GM21619 (cell line): ENCODE measurements around the gene ACVR1C.

ENCODE experiments used
- ATAC-seq: cut with Tn5 transposase; IDR thresholded peaks from one replicate; pipeline ENCODE4 v1.9.1; 2021; ENCODE audit not compliant: unreplicated experiment

ACVR1C gene

DNA sequence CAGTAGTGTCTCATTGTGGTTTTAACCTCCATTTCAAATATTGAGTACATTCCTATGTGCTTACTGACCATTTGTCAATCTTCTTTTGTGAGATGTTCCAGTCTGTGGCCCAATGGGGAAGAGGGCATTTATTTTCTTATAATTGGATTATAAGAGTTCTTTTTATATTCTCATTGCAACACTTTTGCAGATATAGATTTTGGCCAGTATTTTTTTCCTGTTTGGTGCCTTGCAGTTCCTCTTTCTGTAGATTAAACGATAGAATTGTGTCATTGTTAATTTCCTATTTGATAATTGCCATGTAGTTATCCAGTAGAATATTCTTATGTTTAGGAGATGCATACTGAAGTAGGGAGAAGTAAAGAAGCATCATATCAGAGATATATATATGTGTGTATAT lies 128.3 kb downstream of the ACVR1C start:
- no peak for ATAC-seq

DNA sequence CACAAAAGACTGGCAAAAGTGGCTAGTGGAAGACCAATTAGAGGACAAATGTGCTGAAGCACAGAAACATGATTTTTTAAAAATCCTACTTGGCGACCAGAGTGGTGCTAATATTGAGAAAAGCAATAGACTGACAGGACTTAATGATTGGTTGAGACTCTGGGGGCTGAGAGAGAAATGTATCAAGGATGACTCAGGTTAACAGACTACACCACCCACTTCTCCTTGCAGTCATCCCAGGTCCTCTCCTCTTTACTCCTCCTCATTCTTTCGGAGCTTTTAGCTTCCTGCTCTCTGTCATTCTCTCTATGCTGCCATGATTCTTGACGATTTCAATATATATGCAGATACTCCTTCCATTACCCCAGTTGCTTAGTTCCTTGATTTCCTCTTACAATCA lies 130.2 kb downstream of the ACVR1C start:
- ATAC-seq: no peak

DNA sequence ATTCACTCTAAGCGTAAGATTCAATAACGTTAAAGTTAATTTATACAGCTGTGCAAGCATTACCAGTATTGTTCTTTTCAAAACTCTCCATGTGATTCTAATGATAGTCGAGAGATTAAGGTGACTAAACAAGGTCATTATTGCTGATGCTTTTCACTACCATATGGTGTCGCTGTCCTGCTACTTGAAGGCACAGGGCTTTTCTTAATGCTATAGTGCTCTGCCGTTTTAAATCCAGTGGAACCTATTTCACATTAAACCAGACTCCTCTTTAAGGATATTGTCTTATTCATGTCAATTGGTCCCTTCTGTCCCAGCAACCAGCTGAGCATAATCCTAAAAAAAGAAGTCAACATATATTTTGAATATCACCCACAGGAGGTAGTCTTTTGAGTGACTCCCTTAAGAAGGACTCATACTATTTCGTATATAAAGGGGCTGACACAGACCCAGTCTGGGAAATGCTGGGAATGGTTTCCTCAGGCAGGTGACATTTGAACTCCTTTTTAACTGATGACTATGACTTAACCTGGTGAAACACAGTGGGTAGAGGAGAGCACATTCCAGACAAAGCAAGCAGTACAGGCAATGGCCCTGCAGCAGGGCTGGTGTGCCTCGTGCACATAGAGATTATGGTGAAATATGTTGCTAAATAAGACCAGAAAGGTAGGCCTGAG lies 130.9 kb downstream of the ACVR1C start:
- peak; percentile 92 for ATAC-seq

DNA sequence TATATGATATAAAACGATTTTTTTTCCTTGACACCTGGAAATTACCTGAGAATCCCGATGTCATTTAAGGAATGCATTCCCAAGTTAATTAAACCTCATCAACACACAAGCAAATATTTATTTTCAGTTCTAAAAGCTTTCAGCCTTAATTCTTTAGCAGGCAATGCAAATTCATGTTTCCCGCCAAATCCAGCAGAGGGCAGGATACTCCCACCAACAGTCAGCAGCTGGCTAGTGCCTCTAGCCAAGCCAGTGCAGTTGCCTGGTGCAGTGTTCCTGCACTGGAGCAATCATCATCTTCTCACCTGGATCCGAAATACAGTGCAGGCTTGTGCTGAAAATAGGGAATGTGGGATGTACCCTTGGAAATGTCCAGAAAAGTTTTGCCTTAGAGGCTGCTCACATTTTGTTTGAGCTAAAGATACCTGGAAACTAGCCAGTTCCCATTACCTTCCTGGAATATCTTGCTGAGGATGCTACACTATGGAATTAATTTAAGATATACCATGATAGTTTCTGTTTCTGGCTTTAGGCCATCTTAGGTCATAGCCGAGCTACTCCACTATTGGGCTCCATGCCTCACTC lies 136.4 kb downstream of the ACVR1C start:
- ATAC-seq: peak; percentile 98

DNA sequence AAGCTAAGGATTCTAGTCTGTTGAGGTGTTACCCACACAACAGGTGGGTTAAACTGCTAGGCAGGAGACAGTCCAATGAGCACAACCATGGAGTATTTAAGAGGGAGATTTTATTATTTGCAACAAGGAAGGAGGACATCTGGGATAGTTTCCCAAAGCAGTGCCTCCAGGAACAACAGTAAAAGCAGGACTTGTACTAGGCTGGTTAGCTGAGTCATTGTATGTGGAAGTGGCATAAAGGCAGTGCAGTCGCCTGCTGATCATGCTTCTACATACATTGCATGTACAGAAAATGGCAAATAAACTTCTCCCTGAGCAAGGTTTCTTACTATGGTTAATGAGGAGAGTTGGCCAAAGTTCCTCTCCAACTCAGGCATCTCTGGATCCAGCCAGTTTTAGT lies 138.7 kb downstream of the ACVR1C start:
- ATAC-seq: no peak

DNA sequence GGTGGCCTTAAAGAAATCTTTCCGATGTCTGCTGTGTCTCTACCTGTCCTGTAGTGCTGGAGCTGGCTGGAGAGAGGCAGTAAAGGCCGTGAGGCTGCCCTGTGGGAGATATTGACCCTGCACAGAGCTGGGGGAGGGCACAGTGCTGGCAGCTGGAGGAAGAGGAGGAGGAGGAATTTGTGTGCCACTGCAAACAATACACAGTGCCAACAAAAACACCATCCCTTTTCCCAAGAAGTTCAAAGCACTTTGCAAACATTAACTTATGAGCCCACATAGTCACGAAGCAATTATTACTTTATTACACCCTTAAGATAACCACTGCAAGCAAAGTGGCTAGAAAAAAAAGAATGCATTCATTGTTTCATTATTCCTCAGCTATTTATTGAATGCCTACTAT lies 139.8 kb downstream of the ACVR1C start:
- ATAC-seq: no peak

DNA sequence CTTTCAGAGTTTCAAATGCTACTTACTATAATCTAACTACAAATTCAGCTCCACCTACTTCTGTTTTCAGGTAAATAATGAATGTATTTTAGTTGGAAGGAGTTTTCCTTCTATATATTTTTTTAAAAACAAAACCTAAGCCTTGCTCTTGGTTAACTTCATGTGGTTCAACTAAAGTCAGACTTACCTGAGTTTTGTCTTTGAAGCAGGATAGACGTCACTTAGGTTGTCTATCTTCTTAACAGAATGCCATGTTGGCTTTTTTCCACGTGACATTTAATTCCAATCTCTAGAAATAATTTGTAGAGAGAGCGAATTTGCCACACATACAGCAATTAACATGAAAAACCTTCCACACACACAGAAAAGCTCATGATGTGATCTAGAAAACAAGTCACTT lies 140.9 kb downstream of the ACVR1C start:
- no peak for ATAC-seq

DNA sequence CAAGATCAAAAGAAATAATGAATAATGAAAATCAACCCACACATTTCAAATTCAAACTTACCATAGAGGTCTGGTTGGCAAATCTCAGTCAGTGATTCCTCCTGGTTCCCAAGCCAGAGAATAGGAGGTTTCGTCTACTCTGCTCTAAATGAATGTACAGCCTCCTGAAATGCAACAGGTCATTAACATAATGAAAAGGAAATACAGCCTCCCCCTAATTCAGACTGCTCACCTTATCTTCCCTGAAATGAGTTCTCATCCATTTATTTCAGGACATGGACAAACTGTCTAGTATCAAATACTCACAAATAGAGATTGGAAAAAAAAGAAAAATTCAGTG lies 141.4 kb downstream of the ACVR1C start:
- no peak for ATAC-seq

DNA sequence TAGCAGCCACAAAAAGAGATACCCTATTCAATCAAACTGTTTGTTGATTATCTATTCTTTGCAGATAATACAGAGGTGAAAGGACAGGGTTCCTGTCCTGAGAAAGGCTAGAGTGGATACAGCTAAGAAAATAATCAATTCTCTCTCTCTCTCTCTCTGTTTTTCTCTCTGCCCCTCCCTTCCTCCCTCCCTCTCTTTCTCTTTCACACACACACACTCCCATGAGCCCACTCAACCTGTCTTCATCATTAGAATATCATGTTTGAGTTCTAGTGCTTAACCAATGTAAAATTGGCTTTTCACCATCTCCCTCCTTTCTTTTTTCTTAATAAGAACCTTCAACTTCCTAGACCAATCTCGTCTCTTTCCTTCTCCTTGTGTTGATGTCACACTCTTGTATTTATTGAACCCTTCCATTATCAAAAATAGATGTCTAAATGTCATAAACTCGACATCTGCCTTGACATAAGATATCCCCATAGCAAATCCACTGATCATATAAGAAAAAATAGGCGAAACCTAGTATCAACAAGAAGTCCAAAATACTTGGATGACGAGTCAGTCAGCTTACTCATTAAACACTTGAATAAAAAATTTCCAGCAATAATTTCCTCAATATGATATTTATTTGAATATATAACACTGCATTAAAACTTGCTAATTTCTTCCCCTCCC lies 141.9 kb downstream of the ACVR1C start:
- no peak for ATAC-seq

DNA sequence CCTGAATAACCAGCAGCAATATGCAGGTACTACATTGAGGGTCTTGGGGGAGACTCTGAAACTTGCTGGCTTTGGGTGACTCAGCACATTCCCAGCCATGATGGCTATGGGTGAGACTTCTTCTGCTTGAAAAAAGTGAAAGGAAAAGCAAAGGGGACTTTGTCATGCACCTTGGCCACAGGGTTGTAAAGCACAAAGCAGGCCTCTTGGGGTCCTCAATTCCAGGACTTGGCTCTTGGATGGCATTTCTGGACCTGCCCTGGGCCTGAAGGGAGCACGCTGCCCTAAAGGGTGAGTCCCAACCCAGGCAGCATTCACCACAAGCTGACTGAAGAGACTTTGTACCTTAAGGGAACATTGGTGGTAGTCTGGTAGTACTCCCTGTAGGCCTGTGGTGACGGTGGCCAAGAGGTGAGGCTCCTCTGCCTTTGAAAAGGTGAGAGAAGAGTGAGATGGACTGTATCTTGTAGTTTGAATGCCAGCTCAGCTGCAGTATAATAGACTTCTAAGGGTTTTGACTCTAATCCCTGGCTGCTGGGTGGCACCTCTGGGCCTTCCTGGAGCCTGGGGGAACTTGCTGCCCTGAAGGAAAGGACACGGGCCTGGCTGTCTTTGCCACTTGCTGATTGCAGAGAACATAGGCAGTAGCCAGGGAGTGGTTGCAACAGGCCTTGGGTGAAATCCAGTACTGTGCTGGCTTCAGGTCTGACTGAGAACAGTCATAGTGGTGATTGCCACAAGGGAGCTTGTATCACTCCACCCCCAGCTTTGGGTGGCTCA lies 148.3 kb downstream of the ACVR1C start:
- peak; percentile 75 for ATAC-seq

DNA sequence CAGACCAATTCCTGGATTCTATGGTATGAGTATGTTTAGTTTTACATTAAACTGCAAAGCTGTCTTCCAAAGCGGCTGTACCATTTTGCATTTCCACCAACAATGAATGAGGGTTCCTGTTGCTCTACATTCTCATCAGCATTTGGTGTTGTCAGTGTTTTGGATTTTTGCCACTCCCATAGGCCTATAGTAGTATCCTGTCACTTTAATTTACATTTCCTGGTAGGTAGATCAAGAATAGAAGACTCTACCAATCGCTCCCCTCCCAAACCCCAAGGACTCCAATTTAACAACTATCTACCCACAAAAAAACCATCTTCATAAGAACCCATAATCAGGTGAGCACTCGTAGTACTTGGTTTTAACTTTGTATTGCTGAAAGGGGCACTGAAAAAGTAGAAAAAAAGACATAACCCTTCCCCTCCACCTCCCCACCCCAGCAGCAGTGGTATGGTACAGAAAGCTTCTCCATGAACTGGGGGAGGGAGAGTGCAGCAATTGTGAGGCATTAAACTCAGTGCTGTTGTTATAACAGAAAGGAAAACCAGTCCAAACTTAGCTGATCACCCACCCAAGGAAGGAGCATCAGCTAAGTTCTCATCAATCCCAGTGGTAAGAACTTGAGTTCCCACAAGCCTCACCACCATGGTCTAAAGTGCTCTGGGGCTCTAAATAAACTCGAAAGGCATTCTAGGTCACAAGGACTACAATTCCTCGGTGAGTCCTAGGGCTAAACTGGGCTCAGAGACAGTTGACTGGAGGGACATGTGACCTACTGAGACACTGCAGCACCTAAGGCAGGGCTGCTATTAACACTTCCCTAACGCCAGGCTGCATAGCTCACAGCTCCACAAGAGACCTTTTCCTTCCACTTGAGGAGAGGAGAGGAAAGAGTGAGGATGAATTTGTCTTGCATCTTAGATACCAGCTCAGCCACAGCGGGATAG lies 149.3 kb downstream of the ACVR1C start:
- peak; percentile 35 for ATAC-seq

DNA sequence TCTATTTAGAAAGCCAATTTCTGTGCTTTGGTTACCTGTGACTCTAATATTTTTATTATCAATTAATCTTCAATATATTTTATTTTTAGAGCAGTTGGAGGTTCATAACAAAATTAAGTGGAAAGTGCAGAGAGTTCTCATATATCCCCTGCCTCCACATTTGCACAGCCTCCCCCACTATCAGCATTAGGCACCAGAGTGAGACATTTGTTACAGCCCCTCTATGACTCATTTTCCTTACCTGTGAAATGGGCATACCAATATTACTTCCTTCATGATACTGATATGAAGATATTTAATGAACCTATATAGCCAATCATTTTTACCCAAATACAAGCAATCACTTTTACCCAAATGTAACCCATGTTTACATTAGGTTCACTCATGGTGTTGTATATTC lies 150.7 kb downstream of the ACVR1C start:
- ATAC-seq: no peak

DNA sequence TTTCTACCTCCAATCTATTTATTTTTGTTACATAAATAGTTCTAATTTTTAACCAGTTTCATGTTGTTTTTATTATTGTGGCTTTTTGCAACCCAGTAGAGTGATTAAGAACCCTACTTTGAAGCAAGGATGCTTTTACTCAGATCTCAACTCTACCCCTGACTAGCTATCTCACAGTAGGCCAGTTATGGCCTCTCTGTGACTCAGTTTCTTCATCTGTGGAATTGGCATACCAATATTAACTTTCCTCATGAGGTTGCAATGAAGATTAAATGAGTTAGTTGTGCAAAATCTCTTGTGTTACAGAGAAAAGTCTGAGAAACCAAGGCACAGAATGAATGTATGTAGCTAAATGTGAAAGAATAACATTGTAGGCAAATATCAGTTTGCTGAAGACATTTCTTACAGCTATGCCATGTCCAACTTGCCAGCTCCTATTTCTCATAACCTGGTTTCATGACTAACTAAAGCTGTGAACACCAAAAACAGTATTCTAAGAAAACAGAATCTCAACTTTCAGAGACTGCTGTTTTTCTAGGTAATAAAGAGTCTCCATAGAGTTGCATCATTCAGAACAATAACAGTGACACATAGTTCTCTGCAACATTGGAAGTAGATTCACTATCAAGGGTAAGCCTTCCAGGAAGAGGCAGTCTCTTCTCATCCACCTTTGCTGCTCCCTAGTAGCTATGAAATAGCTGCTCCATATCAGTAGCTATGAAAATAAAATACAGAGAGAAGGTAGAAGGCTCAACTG lies 151.5 kb downstream of the ACVR1C start:
- no peak for ATAC-seq
